Measurements from ENCODE around the gene SCUBE1. TPM values are rescaled to one million over a fixed set of nuclear protein-coding genes. Genes with fewer than 3 reads are reported as not detected.

The SCUBE1 gene
- total and polyA plus RNA-seq, 10 of the 15 experiments (the other 5 are each of a cell fraction or from before 2014, with no cell fraction given), result not detected

DNA sequence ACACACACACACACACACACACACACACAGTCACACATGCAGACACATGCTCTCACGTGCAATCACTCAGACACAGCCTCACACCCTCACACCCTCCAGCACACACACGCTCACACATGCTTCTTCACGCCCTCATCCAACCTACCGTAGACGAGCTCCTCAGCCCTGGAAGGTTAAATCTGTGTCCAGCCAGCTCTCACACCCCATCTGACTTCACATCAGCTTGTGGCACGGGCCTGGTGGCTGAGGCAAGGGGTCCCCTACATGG, 1.3 kb upstream of the SCUBE1 start (continued):
- TF ChIP-seq BHLHE40 (IDR thresholded peaks at IDR 0.05; ENCODE audit: borderline replicate concordance in 1 of 2, low read depth in 2 of 2, low read length in 1 of 2), result 0 out of 4 replicates have a peak, but pooled peaks of 1 of the 2 experiments have one; percentile 30

DNA sequence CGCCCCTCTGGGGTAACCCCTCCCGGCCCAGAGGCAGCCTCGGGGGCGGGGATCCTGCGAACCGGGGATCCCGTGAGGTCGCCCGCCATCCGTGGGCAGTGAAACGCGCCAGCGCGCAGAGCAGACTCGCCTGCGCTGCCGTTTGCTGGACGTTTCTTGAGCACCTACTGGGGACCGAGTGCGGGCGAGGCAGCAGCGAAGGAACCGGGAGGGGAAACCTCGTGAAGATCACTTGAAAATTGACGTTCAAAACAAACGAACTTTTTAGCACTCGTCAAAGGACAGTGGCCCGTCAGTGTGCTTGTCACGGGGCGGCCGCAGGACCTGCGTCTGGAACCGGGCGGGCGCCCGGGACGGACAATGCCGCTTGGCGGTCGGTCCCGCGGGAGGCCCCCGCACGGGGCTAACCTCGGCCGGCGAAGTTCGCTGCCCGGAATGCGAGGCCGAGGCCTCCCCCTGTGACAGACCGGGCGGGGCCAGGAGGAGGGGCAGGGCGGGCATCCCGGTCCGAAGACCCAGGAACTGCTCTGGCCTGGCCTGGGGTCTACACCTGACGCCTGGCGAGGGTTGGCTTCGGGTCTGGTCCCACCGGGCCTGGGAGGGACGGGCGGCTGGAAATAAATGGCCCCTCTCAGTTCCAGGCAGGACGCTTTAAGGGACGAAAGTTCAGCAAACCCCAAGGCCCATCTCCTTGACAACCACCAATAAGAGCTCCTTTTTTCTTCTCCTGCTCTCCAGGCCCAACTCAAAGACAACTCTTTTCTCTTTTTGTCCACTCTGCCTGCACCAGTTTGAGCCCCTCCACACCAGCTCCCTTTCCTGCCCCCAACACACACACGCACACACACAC, 723 bp upstream of the SCUBE1 start:
- 56% methylated on average over 57 of the region's 65 CpGs for WGBS (ENCODE audit: insufficient coverage, insufficient replicate concordance, low lambda C conversion rate, missing lambda C conversion rate)
- Histone ChIP-seq H3K4me3 (no peak overlapping the region), H3K79me2 (ENCODE audit: control insufficient read depth, insufficient read depth, low read length) (no peaks in the 10 kb centered on the region), H3K4me2 (ENCODE audit: control insufficient read depth, insufficient read depth) (no peak overlapping the region), H3K4me1 (ENCODE audit: control insufficient read depth, insufficient read depth, low read length) (peaks cover 7% of the 10 kb centered on the region), H4K20me1 (ENCODE audit: control insufficient read depth, insufficient read depth) (no peaks in the 10 kb centered on the region), H3K27me3 (replicated peaks in 1 of 2; ENCODE audit: control insufficient read depth in 2 of 2, insufficient read depth in 2 of 2, low read length in 1 of 2) (peaks cover 4 to 8% of the 10 kb centered on the region in 2 experiments; a peak in 3 of 4 replicates), H3K36me3 (ENCODE audit: control insufficient read depth in 2 of 2, insufficient read depth in 2 of 2, low read length in 1 of 2) (no peaks in the 10 kb centered on the region), H3K9ac (ENCODE audit: control insufficient read depth, insufficient read depth, low read length) (no peak overlapping the region), H2AFZ (ENCODE audit: control insufficient read depth, low read depth, low read length) (no peak overlapping the region), H3K9me3 (replicated peaks; ENCODE audit: control insufficient read depth, insufficient read depth, low read length) (no peaks in the 10 kb centered on the region; the same call in 2 of the 3 replicates), H3K27ac (ENCODE audit: control insufficient read depth, insufficient read depth) (no peak overlapping the region)
- ATAC-seq (no peak), FAIRE-seq (no peak), DNase-seq (ENCODE audit: low read depth, low spot score) (no peak)
- in situ Hi-C loops (cut with MboI) (no loop called here), intact Hi-C loops (cut with micrococcal nuclease; ENCODE audit: unreplicated experiment) (no loop called here)
- CTCF ChIA-PET, result interaction anchor here (4.2 kb wide), 1 partner anchor 69 kb away, joined by 73 read pairs; no protein-coding TSS in a partner anchor
- POLR2A ChIA-PET, result interaction anchor here (0.7 kb wide), 1 partner anchor 450 kb away, joined by 5 read pairs; no protein-coding TSS in a partner anchor
- SMC1A ChIA-PET (ENCODE audit: uncharacterized antibody, unreplicated experiment), result interaction anchor here (0.6 kb wide), 1 partner anchor 39 kb away, joined by 3 read pairs; no protein-coding TSS in a partner anchor
- RAD21 ChIA-PET (ENCODE audit: unreplicated experiment), result interaction anchor here (4.6 kb wide), 1 partner anchor 70 kb away, joined by 37 read pairs; no protein-coding TSS in a partner anchor
- no TSS peak for BruUV-seq (replicated peaks)
- TF ChIP-seq CHD1 (IDR thresholded peaks at IDR 0.05; ENCODE audit: low read depth, low read length) (no peak), TCF7 (IDR thresholded peaks at IDR 0.05; ENCODE audit: borderline replicate concordance) (no peak), CREM (IDR thresholded peaks at IDR 0.05; ENCODE audit: low read depth) (no peak), BMI1 (IDR thresholded peaks at IDR 0.05; ENCODE audit: borderline replicate concordance) (no peak), IKZF1 (conservative IDR thresholded peaks at IDR 0.05) (no peak), SMAD1 (IDR thresholded peaks at IDR 0.05; ENCODE audit: low read depth, partially characterized antibody) (no peak), SPI1 (IDR thresholded peaks at IDR 0.05; ENCODE audit: borderline replicate concordance, insufficient read depth, low read depth, low read length) (no peak), ZNF384 (IDR thresholded peaks at IDR 0.05; ENCODE audit: borderline replicate concordance, low read depth, low read length) (no peak), CBFB (IDR thresholded peaks at IDR 0.05; ENCODE audit: low read depth) (no peak), ZZZ3 (IDR thresholded peaks at IDR 0.05; ENCODE audit: control insufficient read depth, insufficient read length, low read depth) (no peak), CHD2 (IDR thresholded peaks at IDR 0.05; ENCODE audit: borderline replicate concordance, low read depth, low read length) (no peak), TCF3 (IDR thresholded peaks at IDR 0.05; ENCODE audit: borderline replicate concordance, insufficient read depth, low read depth, low read length) (no peak)
- TF ChIP-seq, protein P1, sequence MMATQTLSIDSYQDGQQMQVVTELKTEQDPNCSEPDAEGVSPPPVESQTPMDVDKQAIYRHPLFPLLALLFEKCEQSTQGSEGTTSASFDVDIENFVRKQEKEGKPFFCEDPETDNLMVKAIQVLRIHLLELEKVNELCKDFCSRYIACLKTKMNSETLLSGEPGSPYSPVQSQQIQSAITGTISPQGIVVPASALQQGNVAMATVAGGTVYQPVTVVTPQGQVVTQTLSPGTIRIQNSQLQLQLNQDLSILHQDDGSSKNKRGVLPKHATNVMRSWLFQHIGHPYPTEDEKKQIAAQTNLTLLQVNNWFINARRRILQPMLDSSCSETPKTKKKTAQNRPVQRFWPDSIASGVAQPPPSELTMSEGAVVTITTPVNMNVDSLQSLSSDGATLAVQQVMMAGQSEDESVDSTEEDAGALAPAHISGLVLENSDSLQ (IDR thresholded peaks at IDR 0.05), result no peak
- TF ChIP-seq, protein P2, sequence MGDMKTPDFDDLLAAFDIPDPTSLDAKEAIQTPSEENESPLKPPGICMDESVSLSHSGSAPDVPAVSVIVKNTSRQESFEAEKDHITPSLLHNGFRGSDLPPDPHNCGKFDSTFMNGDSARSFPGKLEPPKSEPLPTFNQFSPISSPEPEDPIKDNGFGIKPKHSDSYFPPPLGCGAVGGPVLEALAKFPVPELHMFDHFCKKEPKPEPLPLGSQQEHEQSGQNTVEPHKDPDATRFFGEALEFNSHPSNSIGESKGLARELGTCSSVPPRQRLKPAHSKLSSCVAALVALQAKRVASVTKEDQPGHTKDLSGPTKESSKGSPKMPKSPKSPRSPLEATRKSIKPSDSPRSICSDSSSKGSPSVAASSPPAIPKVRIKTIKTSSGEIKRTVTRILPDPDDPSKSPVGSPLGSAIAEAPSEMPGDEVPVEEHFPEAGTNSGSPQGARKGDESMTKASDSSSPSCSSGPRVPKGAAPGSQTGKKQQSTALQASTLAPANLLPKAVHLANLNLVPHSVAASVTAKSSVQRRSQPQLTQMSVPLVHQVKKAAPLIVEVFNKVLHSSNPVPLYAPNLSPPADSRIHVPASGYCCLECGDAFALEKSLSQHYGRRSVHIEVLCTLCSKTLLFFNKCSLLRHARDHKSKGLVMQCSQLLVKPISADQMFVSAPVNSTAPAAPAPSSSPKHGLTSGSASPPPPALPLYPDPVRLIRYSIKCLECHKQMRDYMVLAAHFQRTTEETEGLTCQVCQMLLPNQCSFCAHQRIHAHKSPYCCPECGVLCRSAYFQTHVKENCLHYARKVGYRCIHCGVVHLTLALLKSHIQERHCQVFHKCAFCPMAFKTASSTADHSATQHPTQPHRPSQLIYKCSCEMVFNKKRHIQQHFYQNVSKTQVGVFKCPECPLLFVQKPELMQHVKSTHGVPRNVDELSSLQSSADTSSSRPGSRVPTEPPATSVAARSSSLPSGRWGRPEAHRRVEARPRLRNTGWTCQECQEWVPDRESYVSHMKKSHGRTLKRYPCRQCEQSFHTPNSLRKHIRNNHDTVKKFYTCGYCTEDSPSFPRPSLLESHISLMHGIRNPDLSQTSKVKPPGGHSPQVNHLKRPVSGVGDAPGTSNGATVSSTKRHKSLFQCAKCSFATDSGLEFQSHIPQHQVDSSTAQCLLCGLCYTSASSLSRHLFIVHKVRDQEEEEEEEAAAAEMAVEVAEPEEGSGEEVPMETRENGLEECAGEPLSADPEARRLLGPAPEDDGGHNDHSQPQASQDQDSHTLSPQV (IDR thresholded peaks at IDR 0.05), result no peak
- TF ChIP-seq, protein P3, sequence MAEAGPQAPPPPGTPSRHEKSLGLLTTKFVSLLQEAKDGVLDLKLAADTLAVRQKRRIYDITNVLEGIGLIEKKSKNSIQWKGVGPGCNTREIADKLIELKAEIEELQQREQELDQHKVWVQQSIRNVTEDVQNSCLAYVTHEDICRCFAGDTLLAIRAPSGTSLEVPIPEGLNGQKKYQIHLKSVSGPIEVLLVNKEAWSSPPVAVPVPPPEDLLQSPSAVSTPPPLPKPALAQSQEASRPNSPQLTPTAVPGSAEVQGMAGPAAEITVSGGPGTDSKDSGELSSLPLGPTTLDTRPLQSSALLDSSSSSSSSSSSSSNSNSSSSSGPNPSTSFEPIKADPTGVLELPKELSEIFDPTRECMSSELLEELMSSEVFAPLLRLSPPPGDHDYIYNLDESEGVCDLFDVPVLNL (IDR thresholded peaks at IDR 0.05; ENCODE audit: low read depth, low read length), result no peak

Data from GM12878 (cell line).